Gastroesophageal sphincter (tissue), 4 donors: ENCODE results near the gene HMGB4. TPM values are rescaled to one million over a fixed set of nuclear protein-coding genes. Genes with fewer than 3 reads are reported as not detected.

Experiments used
- ATAC-seq: fragments of 150-250 bp; one replicate; pipeline ENCODE4 v1.9.1; 2016; ENCODE audit warnings: mild to moderate bottlenecking, moderate library complexity
- H3K27ac ChIP-seq, 4 donors: fragments of 200-600 bp; sonication (generic) in 3 of 4; 1 replicate in 3 of 4; 2 replicates in 1 of 4; pipeline ENCODE4 v1.5.1; 2016 to 2019
- H3K27me3 ChIP-seq: fragments of 200-600 bp; sonication (generic); one replicate; pipeline ENCODE4 v1.5.1; 2019
- H3K36me3 ChIP-seq, 2 donors: fragments of 200-600 bp; sonication (generic); one replicate each; pipeline ENCODE4 v1.5.1; 2019; ENCODE audit warnings: control low read depth in 1 of 2
- H3K4me1 ChIP-seq, 3 donors: fragments of 200-600 bp; sonication (generic); 1 replicate in 2 of 3; 2 replicates in 1 of 3; pipeline ENCODE4 v1.5.1; 2016 to 2019; ENCODE audit warnings: control low read depth in 2 of 3
- H3K4me3 ChIP-seq, 2 donors: fragments of 200-600 bp; sonication (generic); one replicate each; pipeline ENCODE4 v1.5.1; 2019; ENCODE audit warnings: mild to moderate bottlenecking in 1 of 2, moderate library complexity in 1 of 2
- H3K9me3 ChIP-seq, 3 donors: fragments of 200-600 bp; sonication (generic); one replicate each; pipeline ENCODE4 v1.5.1; 2017 to 2019; ENCODE audit warnings: control low read depth in 2 of 3
- EP300 ChIP-seq: sonication (generic); formaldehyde crosslinking; IDR thresholded peaks from one replicate; pipeline ENCODE4 v1.6.1; 2017; ENCODE audit warnings: antibody characterized with exemption, mild to moderate bottlenecking
- POLR2A ChIP-seq, 2 donors: fragments of 450-650 bp; IDR thresholded peaks; one replicate each; pipeline ENCODE4 v1.6.1; 2017; ENCODE audit warnings: antibody characterized with exemption in 2 of 2, mild to moderate bottlenecking in 2 of 2, moderate library complexity in 1 of 2
- POLR2AphosphoS5 ChIP-seq: sonication (generic); formaldehyde crosslinking; IDR thresholded peaks from one replicate; pipeline ENCODE4 v1.6.1; 2017; ENCODE audit warnings: antibody characterized with exemption
- WGBS, 2 donors: methylation state at CpG; one replicate each; pipeline ENCODE4 v1.1.5; 2018; ENCODE audit warnings: low coverage in 1 of 2; 5-methylcytosine and 5-hydroxymethylcytosine counted together
- total RNA-seq, 4 donors: library from RNA; depleted of rRNA; stranded (reverse); fragments of >200 nt; gene quantifications; one replicate each; pipeline ENCODE4 v1.1.0, GENCODE V29; 2016
- TF ChIP-seq, protein P1 (sequence below), 4 experiments: fragments of 200-600 bp in 2 of 4; fragments of 450-650 bp in 2 of 4; sonication (generic) in 1 of 4; IDR thresholded peaks; one replicate each; pipeline ENCODE4 v1.5.1; 2017 to 2019; ENCODE audit warnings: antibody characterized with exemption in 4 of 4, mild to moderate bottlenecking in 2 of 4, moderate library complexity in 2 of 4

Gene HMGB4
- total RNA-seq, 4 donors from 2014 or later = not detected

DNA sequence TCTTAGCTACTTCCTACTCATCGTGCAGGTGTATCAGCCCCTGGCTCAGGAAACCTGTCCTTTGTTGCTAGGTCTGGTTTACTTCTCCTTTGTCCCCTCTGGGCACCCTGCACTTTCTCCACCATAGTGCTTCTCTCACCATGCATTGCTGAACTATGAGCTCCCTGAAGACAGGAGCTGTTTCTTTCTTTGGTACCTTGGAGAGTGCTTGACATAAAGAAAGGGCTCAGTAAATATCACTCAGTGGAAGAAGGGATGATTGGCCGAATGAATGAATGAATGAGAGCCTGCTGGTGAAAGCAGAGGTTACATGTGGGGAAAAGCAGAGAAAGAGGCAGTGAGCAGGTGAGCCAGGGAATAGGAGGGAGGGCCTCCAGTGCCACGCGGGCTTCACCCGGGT lies 9.8 kb upstream of the HMGB4 start:
- Histone ChIP-seq H3K27ac (no peak overlapping the region), H3K27me3 (peaks cover 33% of the 10 kb centered on the region), H3K4me3 (no peak overlapping the region), H3K9me3 (no peaks in the 10 kb centered on the region), H3K36me3 (no peaks in the 10 kb centered on the region), H3K4me1 (no peaks in the 10 kb centered on the region)
- 87% methylated on average over 4 to 5 of the region's 5 CpGs for WGBS, 2 donors
- TF ChIP-seq, protein P1, sequence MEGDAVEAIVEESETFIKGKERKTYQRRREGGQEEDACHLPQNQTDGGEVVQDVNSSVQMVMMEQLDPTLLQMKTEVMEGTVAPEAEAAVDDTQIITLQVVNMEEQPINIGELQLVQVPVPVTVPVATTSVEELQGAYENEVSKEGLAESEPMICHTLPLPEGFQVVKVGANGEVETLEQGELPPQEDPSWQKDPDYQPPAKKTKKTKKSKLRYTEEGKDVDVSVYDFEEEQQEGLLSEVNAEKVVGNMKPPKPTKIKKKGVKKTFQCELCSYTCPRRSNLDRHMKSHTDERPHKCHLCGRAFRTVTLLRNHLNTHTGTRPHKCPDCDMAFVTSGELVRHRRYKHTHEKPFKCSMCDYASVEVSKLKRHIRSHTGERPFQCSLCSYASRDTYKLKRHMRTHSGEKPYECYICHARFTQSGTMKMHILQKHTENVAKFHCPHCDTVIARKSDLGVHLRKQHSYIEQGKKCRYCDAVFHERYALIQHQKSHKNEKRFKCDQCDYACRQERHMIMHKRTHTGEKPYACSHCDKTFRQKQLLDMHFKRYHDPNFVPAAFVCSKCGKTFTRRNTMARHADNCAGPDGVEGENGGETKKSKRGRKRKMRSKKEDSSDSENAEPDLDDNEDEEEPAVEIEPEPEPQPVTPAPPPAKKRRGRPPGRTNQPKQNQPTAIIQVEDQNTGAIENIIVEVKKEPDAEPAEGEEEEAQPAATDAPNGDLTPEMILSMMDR (IDR thresholded peaks at IDR 0.05) = no peak
- TF ChIP-seq POLR2AphosphoS5 (no peak), POLR2A (IDR thresholded peaks at IDR 0.05) (no peak), EP300 (no peak)
- ATAC-seq = no peak

DNA sequence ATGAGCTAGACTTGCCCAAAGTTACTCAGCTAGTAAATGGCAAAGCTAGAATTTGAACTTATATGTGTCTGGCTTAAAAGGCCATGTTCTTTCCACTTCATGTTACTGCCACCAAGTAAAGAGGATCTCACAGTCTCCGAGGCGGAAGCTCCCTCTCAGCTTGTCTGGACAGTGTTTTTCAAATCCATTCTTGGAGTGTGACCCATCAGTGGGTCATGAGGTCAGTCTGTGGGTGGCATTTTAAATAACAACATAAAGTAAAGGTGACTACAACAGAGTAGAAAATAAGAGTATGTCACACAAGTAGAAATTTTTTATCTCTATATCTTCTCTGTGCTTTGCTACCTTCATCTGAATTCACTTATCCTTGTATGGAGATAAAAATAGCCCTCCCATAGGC lies 3.2 kb upstream of the HMGB4 start:
- H3K9me3 ChIP-seq = no peaks in the 10 kb centered on the region
- H3K27me3 ChIP-seq = peaks cover 56% of the 10 kb centered on the region
- no peaks in the 10 kb centered on the region for H3K36me3 ChIP-seq
- WGBS, 2 donors = 37 to 60% methylated on average over 2 of the region's 2 CpGs
- no peak overlapping the region for H3K4me3 ChIP-seq
- H3K27ac ChIP-seq = no peak overlapping the region
- ATAC-seq = no peak
- TF ChIP-seq EP300 = no peak
- TF ChIP-seq, protein P1 (IDR thresholded peaks at IDR 0.05) = no peak
- TF ChIP-seq POLR2A (IDR thresholded peaks at IDR 0.05) = no peak
- no peak for TF ChIP-seq POLR2AphosphoS5
- H3K4me1 ChIP-seq = no peaks in the 10 kb centered on the region

DNA sequence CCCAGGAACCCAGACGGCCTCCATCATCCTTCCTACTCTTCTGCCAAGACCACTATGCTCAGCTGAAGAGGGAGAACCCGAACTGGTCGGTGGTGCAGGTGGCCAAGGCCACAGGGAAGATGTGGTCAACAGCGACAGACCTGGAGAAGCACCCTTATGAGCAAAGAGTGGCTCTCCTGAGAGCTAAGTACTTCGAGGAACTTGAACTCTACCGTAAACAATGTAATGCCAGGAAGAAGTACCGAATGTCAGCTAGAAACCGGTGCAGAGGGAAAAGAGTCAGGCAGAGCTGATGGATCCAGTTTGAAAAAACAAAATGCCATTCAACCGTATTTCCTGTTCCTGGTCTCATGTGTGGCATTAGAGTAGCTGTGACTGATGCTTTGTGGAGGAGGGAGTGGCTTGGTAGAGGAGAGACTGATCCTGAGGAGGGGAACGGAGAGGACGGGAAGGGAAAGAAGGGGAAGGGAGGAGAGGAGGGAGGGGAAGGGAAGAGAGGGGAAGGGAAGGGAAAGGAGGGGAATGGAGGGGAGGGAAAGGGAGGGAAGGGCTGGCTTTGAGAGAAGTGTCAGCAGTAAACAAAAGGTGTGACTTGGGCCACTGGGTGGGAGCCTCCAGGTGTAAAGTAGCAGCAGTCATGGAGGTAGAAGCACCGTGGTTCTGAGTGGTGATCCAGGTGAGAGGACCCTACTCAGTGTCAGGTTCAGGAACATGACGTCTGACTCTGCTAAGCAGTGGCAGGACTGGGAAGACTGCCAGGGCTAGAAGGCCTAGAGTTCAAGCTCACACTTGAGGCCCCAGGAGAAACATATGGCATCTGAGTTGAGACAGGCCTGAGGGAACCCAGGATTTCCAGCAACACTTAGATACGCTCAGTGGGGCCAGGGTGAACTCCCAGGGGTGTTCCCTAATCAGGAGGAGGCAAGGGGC lies 846 bp downstream of the HMGB4 start:
- H3K36me3 ChIP-seq = no peaks in the 10 kb centered on the region
- WGBS, 2 donors = 49 to 72% methylated on average over 4 to 12 of the region's 14 CpGs
- no peak overlapping the region for H3K4me3 ChIP-seq
- H3K27ac ChIP-seq = no peak overlapping the region
- peaks cover 37% of the 10 kb centered on the region for H3K27me3 ChIP-seq
- no peak for ATAC-seq
- H3K9me3 ChIP-seq = peaks cover 0 to 13% (median 0%) of the 10 kb centered on the region in 3 donors
- TF ChIP-seq POLR2A (IDR thresholded peaks at IDR 0.05) (no peak), POLR2AphosphoS5 (no peak), EP300 (no peak)
- TF ChIP-seq, protein P1 (IDR thresholded peaks at IDR 0.05) = no peak
- no peaks in the 10 kb centered on the region for H3K4me1 ChIP-seq

DNA sequence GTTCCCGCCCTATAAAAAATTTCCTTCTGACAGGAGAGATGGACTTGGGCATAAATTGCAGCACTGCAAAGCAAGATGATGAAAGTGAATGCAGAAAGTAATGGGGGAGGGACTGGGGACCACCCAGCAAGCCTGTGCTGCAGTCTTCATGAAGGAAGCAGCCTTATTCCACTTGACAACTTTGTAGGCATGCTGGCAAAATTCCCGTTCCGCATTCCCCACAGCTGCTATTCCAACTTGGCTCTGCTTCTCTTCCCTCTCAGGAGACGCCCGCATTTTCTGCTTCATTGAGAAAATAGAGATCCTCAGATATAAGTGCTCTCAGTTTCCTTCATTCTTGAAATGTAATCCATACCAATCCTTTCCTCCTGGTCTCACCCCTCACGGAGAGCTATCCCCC lies 2.4 kb downstream of the HMGB4 start:
- no peaks in the 10 kb centered on the region for H3K36me3 ChIP-seq
- no peak overlapping the region for H3K27ac ChIP-seq
- no peak overlapping the region for H3K4me3 ChIP-seq
- no peaks in the 10 kb centered on the region for H3K4me1 ChIP-seq
- TF ChIP-seq POLR2A (IDR thresholded peaks at IDR 0.05) = no peak
- TF ChIP-seq, protein P1 (IDR thresholded peaks at IDR 0.05) = no peak
- TF ChIP-seq EP300 = no peak
- TF ChIP-seq POLR2AphosphoS5 = no peak
- peaks cover 34% of the 10 kb centered on the region for H3K27me3 ChIP-seq
- 25 to 50% methylated on average over 6 of the region's 6 CpGs for WGBS, 2 donors
- peaks cover 0 to 13% (median 0%) of the 10 kb centered on the region in 3 donors for H3K9me3 ChIP-seq
- no peak for ATAC-seq

- H3K27ac ChIP-seq = no peak overlapping the region
- WGBS, 2 donors = 56% methylated on average over 1 of the region's 1 CpG; no CpG with 5 or more reads in 1 of the 2 donors
- H3K4me3 ChIP-seq = no peak overlapping the region
- peaks cover 0 to 13% (median 0%) of the 10 kb centered on the region in 3 donors for H3K9me3 ChIP-seq
- no peaks in the 10 kb centered on the region for H3K36me3 ChIP-seq
- no peaks in the 10 kb centered on the region for H3K4me1 ChIP-seq
- peaks cover 25% of the 10 kb centered on the region for H3K27me3 ChIP-seq
- no peak for ATAC-seq
- TF ChIP-seq, protein P1 (IDR thresholded peaks at IDR 0.05) = no peak
- TF ChIP-seq POLR2A (IDR thresholded peaks at IDR 0.05) (no peak), POLR2AphosphoS5 (no peak), EP300 (no peak)
Observed at GRCh38 chr1:33867684-33868083, 3.8 kb downstream of the HMGB4 start.
